D721Med (cell line): Measurements from ENCODE around the gene APOBEC3C.
"Not testable (repeated sequence)": the region's sequence is repeated elsewhere in the genome, so short reads cannot be mapped to it uniquely, and the experiment has no call there.

Source experiments
- DNase-seq: peaks from one replicate; pipeline ENCODE4 v3.0.0; 2011; ENCODE audit warnings: low spot score; ENCODE audit not compliant: insufficient read length
- FAIRE-seq: peaks from 2 replicates; lab custom pipeline; 2011; peaks lifted over from hg19 to GRCh38; lab: Jason Lieb, UNC
- TF ChIP-seq, protein P1 (sequence below): IDR thresholded peaks from 2 replicates; pipeline ENCODE4 v1.5.1; 2012; ENCODE audit warnings: mild to moderate bottlenecking, control low read depth; ENCODE audit not compliant: insufficient read depth; ENCODE audit errors: missing control alignments

APOBEC3C gene

DNA sequence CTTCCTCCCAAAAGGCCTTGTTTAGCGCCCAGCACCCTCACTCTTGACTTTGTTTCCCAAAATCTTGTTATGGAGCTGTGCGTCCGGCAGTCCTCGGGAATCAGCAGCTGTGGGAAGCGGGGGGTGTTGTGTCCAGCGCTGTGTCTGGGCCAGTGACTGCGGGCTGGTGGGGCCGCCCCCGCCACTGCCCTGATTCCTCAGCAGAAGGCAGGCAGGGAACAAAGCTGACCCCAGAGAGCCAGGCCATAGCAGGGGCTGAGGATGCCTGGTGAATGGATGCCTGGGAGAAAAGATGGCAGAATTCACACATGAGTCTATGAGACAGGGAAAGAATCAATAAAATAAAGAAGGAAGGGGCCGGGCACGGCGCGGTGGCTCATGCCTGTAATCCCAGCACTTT lies 2.5 kb downstream of the APOBEC3C start:
- DNase-seq (no peak), FAIRE-seq (no peak)
- TF ChIP-seq, protein P1, sequence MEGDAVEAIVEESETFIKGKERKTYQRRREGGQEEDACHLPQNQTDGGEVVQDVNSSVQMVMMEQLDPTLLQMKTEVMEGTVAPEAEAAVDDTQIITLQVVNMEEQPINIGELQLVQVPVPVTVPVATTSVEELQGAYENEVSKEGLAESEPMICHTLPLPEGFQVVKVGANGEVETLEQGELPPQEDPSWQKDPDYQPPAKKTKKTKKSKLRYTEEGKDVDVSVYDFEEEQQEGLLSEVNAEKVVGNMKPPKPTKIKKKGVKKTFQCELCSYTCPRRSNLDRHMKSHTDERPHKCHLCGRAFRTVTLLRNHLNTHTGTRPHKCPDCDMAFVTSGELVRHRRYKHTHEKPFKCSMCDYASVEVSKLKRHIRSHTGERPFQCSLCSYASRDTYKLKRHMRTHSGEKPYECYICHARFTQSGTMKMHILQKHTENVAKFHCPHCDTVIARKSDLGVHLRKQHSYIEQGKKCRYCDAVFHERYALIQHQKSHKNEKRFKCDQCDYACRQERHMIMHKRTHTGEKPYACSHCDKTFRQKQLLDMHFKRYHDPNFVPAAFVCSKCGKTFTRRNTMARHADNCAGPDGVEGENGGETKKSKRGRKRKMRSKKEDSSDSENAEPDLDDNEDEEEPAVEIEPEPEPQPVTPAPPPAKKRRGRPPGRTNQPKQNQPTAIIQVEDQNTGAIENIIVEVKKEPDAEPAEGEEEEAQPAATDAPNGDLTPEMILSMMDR: no peak

GRCh38 chr22:39017596-39018365 lies 3.7 kb downstream of the APOBEC3C start:
- no peak for DNase-seq
- FAIRE-seq: no peak
- TF ChIP-seq, protein P1: no peak

- not testable (repeated sequence) for FAIRE-seq, DNase-seq
These were observed 6.1 kb downstream of the APOBEC3C start for GRCh38 chr22:39020021-39020651.

GRCh38 chr22:39021552-39022250 lies 7.6 kb downstream of the APOBEC3C start:
- FAIRE-seq (no peak), DNase-seq (no peak)

DNA sequence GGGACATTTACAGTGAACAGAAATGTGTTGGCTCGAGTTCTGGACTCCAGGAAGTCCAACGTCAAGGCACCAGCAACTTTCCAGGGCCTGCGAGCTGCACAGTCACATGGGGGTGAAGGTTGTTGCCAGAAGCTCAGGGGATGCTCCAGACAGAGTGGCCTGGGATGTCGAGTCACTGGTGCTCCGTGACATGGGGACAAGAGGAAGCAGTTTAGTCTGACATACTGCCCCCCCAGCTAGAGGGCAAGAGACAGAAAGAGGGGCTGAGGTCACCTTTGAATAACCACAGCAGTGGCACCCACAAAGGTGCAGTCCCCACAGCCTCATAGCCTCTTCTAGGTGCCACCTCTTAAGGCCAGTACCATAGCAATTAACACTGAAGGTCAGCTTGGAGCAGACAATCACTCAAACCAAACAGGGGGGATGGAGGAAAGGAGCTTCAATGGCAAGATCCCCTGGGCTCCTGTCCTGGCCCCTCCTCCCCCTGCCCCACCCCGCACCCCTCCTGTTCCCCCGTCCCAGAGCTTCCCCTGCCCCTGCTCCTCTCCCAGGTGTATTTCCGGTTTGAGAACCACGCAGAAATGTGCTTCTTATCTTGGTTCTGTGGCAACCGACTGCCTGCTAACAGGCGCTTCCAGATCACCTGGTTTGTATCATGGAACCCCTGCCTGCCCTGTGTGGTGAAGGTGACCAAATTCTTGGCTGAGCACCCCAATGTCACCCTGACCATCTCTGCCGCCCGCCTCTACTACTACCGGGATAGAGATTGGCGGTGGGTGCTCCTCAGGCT lies 10.7 kb downstream of the APOBEC3C start:
- FAIRE-seq (no peak), DNase-seq (no peak)
- TF ChIP-seq, protein P1: no peak

More at GRCh38 chr22:39021552-39022250, 7.6 kb downstream of the APOBEC3C start:
- TF ChIP-seq, protein P1: no peak

DNA sequence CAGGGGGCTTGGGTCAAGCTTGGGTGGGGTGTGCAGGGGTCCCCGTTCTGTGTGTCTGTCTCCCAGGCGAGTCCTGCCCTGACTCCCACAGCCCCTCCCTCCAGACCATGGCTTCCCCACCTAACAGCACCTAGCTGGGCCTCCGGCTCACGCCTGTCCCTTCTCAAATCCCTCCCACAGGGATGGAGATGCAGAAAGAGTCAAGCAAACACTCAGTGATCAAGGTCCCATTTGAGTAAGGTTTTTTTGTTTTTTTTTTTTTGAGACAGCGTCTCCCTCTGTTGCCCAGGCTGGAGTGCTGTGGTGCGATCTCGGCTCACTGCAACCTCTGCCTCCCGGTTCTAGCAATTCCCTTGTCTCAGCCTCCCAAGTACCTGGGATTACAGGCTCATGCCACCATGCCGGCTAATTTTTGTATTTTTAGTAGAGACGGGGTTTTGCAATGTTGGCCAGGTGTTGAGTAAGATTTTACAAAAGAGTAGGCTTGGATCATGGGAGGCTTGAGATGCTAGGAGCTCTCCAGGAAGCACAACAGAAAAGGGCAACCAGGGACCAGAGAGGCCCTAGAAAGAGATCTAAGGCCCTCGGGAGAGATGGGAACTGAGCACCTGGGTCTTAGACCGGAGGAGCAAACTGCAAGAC lies 12.6 kb downstream of the APOBEC3C start:
- TF ChIP-seq, protein P1: no peak
- no peak for DNase-seq
- no peak for FAIRE-seq
